HepG2 (cell line): ENCODE results near the gene FMNL2. TPM values are rescaled to one million over a fixed set of nuclear protein-coding genes. Genes with fewer than 3 reads are reported as not detected.

ENCODE experiments used
- CBX1 ChIP-seq: IDR thresholded peaks from one replicate; pipeline ENCODE4 v1.6.1; 2016; ENCODE audit warnings: antibody characterized with exemption, low read depth
- DZIP1 ChIP-seq: sonication (generic); formaldehyde crosslinking; IDR thresholded peaks from 2 replicates; pipeline ENCODE4 v1.5.0; 2020; ENCODE audit warnings: mild to moderate bottlenecking, missing genetic modification reagents
- ELK4 ChIP-seq: sonication (generic); formaldehyde crosslinking; IDR thresholded peaks from 2 replicates; pipeline ENCODE4 v1.9.0; 2021; ENCODE audit warnings: missing genetic modification reagents, borderline replicate concordance
- FOXM1 ChIP-seq: sonication (generic); formaldehyde crosslinking; IDR thresholded peaks from 2 replicates; pipeline ENCODE4 v1.5.0; 2020; ENCODE audit warnings: missing genetic modification reagents
- ISL2 ChIP-seq: sonication (generic); formaldehyde crosslinking; IDR thresholded peaks from 2 replicates; pipeline ENCODE4 v1.5.0; 2020; ENCODE audit warnings: missing genetic modification reagents
- KAT2B ChIP-seq: fragments of 150-350 bp; IDR thresholded peaks from 2 replicates; pipeline ENCODE4 v1.6.1; 2014; ENCODE audit warnings: low read depth, low read length, borderline replicate concordance
- KLF12 ChIP-seq: sonication (generic); formaldehyde crosslinking; IDR thresholded peaks from 2 replicates; pipeline ENCODE4 v1.4.0; 2020; ENCODE audit warnings: missing genetic modification reagents, borderline replicate concordance
- MBNL3 ChIP-seq: fragments of 250-450 bp; sonication (Bioruptor Pico); conservative IDR thresholded peaks from 2 replicates; pipeline ENCODE4 v1.8.0; 2022; ENCODE audit warnings: mild to moderate bottlenecking, inconsistent platforms
- RARA ChIP-seq: IDR thresholded peaks from 2 replicates; pipeline ENCODE4 v1.6.1; 2016; ENCODE audit warnings: missing genetic modification reagents, missing compliant biosample characterization
- SRSF9 ChIP-seq: fragments of 200-400 bp; formaldehyde crosslinking; IDR thresholded peaks from 2 replicates; pipeline ENCODE4 v1.6.1; 2018; ENCODE audit warnings: borderline replicate concordance, mild to moderate bottlenecking, low read depth, low read length; ENCODE audit not compliant: insufficient read depth, poor library complexity, severe bottlenecking
- ZBTB3 ChIP-seq: sonication (generic); formaldehyde crosslinking; IDR thresholded peaks from 2 replicates; pipeline ENCODE4 v1.4.0; 2020; ENCODE audit warnings: low read depth, mild to moderate bottlenecking, moderate library complexity, missing genetic modification reagents, borderline replicate concordance
- ZC3H13 ChIP-seq: sonication (generic); formaldehyde crosslinking; IDR thresholded peaks from 2 replicates; pipeline ENCODE4 v1.8.1; 2023; ENCODE audit warnings: mild to moderate bottlenecking, missing genetic modification reagents, moderate library complexity
- ZGPAT ChIP-seq: IDR thresholded peaks from 2 replicates; pipeline ENCODE4 v1.6.1; 2016; ENCODE audit warnings: mild to moderate bottlenecking
- ZNF296 ChIP-seq: sonication (generic); formaldehyde crosslinking; conservative IDR thresholded peaks from 2 replicates; pipeline ENCODE4 v1.5.0; 2020; ENCODE audit warnings: mild to moderate bottlenecking, missing genetic modification reagents
- ZNF354B ChIP-seq: sonication (generic); formaldehyde crosslinking; IDR thresholded peaks from 2 replicates; pipeline ENCODE4 v1.8.0; 2022; ENCODE audit warnings: mild to moderate bottlenecking, missing genetic modification reagents
- polyA plus RNA-seq, 8 experiments: library from polyadenylated mRNA; depleted of rRNA in 3 of 8; stranded (reverse) in 7 of 8; unstranded in 1 of 8; fragments of >200 nt; fragmentation: Illumina TruSeq in 4 of 8; extraction: Trizol in 4 of 8; gene quantifications; 2 replicates each; pipeline versions ENCODE4 v1.2.1 to v1.2.3, GENCODE V29; 2011 to 2016; ENCODE audit warnings: low read depth in 4 of 8, missing spikeins in 1 of 8, mixed read lengths in 1 of 8; ENCODE audit not compliant: insufficient read depth in 1 of 8
- total RNA-seq, 5 experiments: library from RNA; depleted of rRNA; stranded (reverse); fragments of >200 nt; fragmentation: Illumina TruSeq; extraction: Trizol; gene quantifications; 2 replicates each; pipeline ENCODE4 v1.2.3, GENCODE V29; 2016; ENCODE audit warnings: low read depth in 1 of 5
- TF ChIP-seq, protein P1 (sequence below): sonication (generic); formaldehyde crosslinking; IDR thresholded peaks from 2 replicates; pipeline ENCODE4 v1.4.0; 2020; ENCODE audit warnings: missing genetic modification reagents, borderline replicate concordance
- TF ChIP-seq, protein P2 (sequence below): sonication (generic); formaldehyde crosslinking; IDR thresholded peaks from 2 replicates; pipeline ENCODE4 v1.4.0; 2020; ENCODE audit warnings: missing genetic modification reagents
- TF ChIP-seq, protein P3 (sequence below): sonication (generic); formaldehyde crosslinking; IDR thresholded peaks from 2 replicates; pipeline ENCODE4 v1.4.0; 2020; ENCODE audit warnings: missing genetic modification reagents

FMNL2 gene
- total and polyA plus RNA-seq, 2 of the 13 experiments (the other 11 are each of a cell fraction or from before 2014, with no cell fraction given), result 66.5 to 67.7 TPM

DNA sequence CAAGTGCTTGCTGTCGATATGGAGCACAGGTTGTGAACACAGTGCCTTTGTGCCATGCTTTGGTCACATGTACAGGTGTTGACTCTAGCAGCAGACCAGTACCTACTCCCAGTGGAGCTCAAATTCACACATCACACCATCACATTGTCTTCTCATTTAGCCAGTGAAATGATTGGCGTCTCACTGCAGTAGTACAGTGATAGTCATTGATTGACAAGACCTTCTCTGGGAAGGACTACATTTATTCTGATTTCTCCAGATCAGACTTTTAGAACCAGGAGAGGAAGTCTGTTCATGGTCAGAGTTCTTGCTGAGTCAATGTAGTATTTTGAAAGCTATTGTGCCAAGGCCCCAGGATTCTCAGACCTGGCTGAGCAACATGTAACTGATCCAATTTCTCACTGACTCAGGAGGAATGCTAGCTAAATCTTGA lies 75.2 kb downstream of the FMNL2 start (continued):
- TF ChIP-seq, protein P1, sequence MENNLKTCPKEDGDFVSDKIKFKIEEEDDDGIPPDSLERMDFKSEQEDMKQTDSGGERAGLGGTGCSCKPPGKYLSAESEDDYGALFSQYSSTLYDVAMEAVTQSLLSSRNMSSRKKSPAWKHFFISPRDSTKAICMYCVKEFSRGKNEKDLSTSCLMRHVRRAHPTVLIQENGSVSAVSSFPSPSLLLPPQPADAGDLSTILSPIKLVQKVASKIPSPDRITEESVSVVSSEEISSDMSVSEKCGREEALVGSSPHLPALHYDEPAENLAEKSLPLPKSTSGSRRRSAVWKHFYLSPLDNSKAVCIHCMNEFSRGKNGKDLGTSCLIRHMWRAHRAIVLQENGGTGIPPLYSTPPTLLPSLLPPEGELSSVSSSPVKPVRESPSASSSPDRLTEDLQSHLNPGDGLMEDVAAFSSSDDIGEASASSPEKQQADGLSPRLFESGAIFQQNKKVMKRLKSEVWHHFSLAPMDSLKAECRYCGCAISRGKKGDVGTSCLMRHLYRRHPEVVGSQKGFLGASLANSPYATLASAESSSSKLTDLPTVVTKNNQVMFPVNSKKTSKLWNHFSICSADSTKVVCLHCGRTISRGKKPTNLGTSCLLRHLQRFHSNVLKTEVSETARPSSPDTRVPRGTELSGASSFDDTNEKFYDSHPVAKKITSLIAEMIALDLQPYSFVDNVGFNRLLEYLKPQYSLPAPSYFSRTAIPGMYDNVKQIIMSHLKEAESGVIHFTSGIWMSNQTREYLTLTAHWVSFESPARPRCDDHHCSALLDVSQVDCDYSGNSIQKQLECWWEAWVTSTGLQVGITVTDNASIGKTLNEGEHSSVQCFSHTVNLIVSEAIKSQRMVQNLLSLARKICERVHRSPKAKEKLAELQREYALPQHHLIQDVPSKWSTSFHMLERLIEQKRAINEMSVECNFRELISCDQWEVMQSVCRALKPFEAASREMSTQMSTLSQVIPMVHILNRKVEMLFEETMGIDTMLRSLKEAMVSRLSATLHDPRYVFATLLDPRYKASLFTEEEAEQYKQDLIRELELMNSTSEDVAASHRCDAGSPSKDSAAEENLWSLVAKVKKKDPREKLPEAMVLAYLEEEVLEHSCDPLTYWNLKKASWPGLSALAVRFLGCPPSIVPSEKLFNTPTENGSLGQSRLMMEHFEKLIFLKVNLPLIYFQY (CRISPR knock-in tag), result no peak; the same call in 1 of the 2 replicates
- TF ChIP-seq ZGPAT, result peak; percentile 98
- no peak for TF ChIP-seq ZC3H13 (CRISPR knock-in tag)
- no peak for TF ChIP-seq SRSF9
- peak; percentile 42 for TF ChIP-seq CBX1
- no peak; the same call in 1 of the 2 replicates for TF ChIP-seq MBNL3 (CRISPR knock-in tag)
- no peak for TF ChIP-seq ZNF296 (CRISPR knock-in tag)
- TF ChIP-seq RARA (CRISPR knock-in tag), result peak; percentile 93
- no peak; the same call in 1 of the 2 replicates for TF ChIP-seq ZNF354B (CRISPR knock-in tag)
- TF ChIP-seq, protein P2, sequence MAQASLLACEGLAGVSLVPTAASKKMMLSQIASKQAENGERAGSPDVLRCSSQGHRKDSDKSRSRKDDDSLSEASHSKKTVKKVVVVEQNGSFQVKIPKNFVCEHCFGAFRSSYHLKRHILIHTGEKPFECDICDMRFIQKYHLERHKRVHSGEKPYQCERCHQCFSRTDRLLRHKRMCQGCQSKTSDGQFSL (CRISPR knock-in tag), result no peak
- no peak for TF ChIP-seq KAT2B
- no peak for TF ChIP-seq ELK4
- peak; percentile 99 for TF ChIP-seq ZBTB3 (CRISPR knock-in tag)
- no peak for TF ChIP-seq FOXM1
- no peak for TF ChIP-seq KLF12
- TF ChIP-seq DZIP1 (CRISPR knock-in tag), result no peak
- TF ChIP-seq, protein P3, sequence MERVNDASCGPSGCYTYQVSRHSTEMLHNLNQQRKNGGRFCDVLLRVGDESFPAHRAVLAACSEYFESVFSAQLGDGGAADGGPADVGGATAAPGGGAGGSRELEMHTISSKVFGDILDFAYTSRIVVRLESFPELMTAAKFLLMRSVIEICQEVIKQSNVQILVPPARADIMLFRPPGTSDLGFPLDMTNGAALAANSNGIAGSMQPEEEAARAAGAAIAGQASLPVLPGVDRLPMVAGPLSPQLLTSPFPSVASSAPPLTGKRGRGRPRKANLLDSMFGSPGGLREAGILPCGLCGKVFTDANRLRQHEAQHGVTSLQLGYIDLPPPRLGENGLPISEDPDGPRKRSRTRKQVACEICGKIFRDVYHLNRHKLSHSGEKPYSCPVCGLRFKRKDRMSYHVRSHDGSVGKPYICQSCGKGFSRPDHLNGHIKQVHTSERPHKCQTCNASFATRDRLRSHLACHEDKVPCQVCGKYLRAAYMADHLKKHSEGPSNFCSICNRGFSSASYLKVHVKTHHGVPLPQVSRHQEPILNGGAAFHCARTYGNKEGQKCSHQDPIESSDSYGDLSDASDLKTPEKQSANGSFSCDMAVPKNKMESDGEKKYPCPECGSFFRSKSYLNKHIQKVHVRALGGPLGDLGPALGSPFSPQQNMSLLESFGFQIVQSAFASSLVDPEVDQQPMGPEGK, result peak; percentile 30; the same call in 1 of the 2 replicates
- TF ChIP-seq ISL2 (CRISPR knock-in tag), result peak; percentile 93
